Astrocyte of the spinal cord (primary cell): ENCODE data around the gene MAP3K4.

Experiments used
- DNase-seq: peaks from one replicate; pipeline ENCODE4 v3.0.0; 2011; ENCODE audit warnings: low read depth, low spot score
- H3K4me3 ChIP-seq: 2 replicates; pipeline ENCODE4 v1.5.1; 2011; ENCODE audit warnings: low read depth, mild to moderate bottlenecking, low read length, moderate library complexity
- in situ Hi-C: cut with HindIII; loops from 2 replicates; pipeline ENCODE4 v1.10.0; 2017; ENCODE audit warnings: low sequenced_read_pairs
- TF ChIP-seq, protein P1 (sequence below): IDR thresholded peaks from 2 replicates; pipeline ENCODE4 v1.5.1; 2012; ENCODE audit warnings: low read depth, mild to moderate bottlenecking, low read length, inconsistent platforms

Gene MAP3K4

DNA sequence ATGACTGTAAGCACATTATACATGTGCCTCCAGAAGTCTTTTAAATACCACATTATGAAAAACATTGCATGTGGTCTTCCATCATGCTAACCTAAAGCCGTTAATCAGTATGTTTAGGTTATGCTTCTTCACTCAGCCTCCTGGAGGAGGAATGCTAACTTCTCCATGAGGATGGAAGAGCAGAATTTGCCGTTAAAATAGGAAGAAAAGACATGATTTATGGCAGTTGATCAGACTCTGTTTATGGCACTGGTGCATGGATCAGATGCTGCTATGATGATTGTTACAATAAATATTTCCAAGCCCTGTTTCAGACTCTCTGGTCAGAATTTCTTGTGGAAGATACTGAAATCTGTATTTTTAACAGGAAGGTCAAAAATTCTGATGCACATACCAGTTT, 31.7 kb downstream of the MAP3K4 start:
- in situ Hi-C loops = no loop called here
- no peak for DNase-seq
- TF ChIP-seq, protein P1, sequence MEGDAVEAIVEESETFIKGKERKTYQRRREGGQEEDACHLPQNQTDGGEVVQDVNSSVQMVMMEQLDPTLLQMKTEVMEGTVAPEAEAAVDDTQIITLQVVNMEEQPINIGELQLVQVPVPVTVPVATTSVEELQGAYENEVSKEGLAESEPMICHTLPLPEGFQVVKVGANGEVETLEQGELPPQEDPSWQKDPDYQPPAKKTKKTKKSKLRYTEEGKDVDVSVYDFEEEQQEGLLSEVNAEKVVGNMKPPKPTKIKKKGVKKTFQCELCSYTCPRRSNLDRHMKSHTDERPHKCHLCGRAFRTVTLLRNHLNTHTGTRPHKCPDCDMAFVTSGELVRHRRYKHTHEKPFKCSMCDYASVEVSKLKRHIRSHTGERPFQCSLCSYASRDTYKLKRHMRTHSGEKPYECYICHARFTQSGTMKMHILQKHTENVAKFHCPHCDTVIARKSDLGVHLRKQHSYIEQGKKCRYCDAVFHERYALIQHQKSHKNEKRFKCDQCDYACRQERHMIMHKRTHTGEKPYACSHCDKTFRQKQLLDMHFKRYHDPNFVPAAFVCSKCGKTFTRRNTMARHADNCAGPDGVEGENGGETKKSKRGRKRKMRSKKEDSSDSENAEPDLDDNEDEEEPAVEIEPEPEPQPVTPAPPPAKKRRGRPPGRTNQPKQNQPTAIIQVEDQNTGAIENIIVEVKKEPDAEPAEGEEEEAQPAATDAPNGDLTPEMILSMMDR = no peak
- no peak overlapping the region for H3K4me3 ChIP-seq

DNA sequence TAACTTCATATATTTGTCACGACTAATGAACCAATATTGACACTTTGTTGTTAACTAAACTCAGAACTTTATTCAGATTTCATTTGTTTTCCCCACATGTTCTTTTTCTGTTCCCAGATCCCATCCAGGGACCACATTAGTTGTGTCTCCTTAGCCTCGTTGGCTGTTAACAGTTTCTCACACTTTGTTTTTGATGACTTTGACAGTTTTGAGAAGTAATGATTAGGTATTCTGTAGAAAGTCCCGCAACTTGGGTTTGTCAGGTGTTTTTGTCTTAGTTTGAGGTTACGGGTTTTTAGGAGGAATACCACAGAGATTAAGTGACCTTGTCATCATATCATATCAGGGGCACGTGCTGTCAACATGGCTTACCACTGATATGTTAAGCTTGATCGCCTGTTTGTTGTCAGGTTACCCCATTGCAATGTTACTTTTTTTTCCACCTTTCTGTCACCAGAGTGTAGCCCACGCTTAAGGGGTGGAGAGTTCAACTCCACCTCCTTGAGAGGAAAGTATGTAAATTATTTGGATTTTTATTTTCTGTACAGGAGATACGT, 32.9 kb downstream of the MAP3K4 start:
- in situ Hi-C loops = no loop called here
- no peak overlapping the region for H3K4me3 ChIP-seq
- no peak for DNase-seq
- TF ChIP-seq, protein P1 = no peak

DNA sequence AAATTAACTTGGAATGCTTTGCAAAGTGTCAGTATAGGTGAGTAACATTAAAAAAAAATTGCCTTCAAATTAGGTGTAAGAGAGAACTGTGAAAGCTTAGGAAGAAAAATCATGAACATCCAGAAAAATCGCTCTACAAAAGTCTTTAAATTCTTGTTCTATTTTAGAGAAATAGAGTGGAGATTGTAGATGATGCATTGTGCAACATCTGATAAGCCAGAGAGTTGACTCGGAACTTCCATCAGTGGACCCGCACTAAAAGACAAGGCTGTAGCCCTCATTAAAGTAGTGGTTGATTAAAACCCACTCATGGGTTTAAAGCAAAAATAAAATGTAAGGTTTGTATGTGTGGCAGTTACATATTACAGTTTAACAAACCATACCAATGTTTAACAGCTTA, 35.8 kb downstream of the MAP3K4 start:
- H3K4me3 ChIP-seq = no peak overlapping the region
- TF ChIP-seq, protein P1 = no peak
- in situ Hi-C loops = no loop called here
- DNase-seq = no peak

DNA sequence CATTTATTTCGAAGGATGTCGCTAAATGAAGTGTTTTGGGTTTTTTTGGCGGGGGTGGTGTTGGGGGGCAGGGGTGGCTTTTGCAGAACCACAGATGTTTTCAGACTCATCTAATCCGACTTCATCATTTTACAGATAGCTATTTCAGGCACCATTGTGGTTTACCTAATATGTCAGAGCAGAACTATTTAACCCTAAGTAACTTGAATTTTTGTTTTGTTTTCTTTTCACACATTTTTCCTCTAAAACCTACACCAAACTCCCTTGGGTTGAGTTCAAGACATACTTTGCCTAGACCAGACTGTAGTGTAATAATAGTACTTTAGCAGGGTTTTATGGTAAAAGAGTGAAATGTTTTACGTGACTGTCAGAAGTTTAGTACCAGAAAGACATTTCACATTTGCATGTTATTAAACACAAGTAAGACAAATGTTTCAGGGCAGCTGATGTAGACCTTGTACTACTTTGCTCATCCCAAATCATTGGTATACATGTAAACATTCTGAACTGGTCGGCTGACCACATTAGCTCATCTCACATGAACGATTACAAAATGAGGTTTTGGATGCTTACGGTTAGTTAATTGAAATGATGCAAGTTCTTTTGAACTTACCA, 37.7 kb downstream of the MAP3K4 start:
- H3K4me3 ChIP-seq = no peak overlapping the region
- peak; percentile 89 for DNase-seq
- in situ Hi-C loops = no loop called here
- TF ChIP-seq, protein P1 = no peak

DNA sequence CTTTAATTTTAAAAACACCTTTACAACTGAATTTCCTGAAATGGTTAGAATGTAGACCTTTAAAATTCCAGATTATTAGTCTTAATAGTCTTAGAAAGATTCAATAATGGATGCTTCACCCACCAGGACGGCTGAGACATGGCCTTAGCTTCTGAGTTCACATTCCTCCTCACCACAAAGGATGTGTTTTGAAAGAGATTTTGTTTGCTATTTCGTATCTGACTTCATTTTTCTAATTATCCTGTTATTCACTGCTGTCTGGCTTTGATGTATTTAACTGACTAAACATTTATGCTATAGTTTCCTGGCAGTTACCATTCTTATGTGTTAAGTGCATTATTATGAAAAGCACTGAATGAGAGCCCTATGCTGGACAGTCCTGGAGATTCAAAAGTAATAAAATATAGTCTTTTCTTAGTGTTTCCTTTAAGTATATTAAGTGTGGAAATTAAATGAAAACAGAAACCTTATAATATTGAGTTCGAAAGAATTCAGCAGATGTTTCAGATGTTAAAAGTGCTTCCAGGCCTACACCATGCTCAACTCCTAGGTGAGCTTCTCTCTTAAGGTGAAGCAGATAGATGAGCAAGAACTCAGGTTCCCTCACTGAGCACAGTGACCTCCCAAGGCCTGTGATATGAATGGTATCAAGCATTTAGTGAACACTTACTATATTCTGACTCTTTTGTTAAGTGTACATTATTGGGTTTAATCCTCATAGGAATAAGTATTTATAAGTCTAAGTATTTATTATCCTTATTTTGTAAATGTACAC, 40.3 kb downstream of the MAP3K4 start:
- TF ChIP-seq, protein P1 = no peak
- no peak overlapping the region for H3K4me3 ChIP-seq
- in situ Hi-C loops = no loop called here
- peak; percentile 65 for DNase-seq

DNA sequence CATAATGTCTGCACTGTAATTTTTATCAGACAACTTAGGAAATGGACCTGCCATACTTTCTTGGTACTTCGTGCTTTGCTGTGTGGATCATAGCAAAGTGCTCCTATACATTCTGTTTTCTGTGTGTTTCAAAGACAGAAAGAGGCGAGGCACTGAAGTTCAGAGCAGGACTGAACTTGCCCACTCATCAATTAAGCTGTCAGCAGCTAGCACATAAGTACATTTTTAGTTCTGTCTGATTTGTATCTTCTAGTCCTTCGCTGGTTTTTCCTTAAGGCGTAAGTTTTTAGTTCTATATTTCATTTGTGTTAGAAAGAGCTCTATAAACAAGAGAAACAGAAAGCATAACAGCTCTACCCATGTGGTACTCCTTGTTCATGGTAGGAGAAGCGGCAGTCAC, 42.1 kb downstream of the MAP3K4 start:
- no peak for DNase-seq
- in situ Hi-C loops = no loop called here
- TF ChIP-seq, protein P1 = no peak
- no peak overlapping the region for H3K4me3 ChIP-seq
